ENCODE measurements around the gene ZKSCAN5. TPM values are rescaled to one million over a fixed set of nuclear protein-coding genes. Genes with fewer than 3 reads are reported as not detected.

The ZKSCAN5 gene
- total RNA-seq, 1 donor from 2014 or later = 15.3 TPM

Other genes starting within 250 kb of the ZKSCAN5 start
- 0.11 and 0.24 TPM in 2 replicates for gene MYH16, start 231.8 kb upstream of the ZKSCAN5 start, total RNA-seq
- gene ARPC1A, start 178.8 kb upstream of the ZKSCAN5 start, total RNA-seq = 185 and 198 TPM in 2 replicates
- gene ARPC1B, start 129.9 kb upstream of the ZKSCAN5 start, total RNA-seq = 170 and 175 TPM in 2 replicates
- 106 and 111 TPM in 2 replicates for gene PDAP1, start 96.1 kb upstream of the ZKSCAN5 start, total RNA-seq
- gene BUD31, start 95.7 kb upstream of the ZKSCAN5 start, total RNA-seq = 167 and 176 TPM in 2 replicates
- gene PTCD1, start 65.9 kb upstream of the ZKSCAN5 start, total RNA-seq = 5.8 and 7.4 TPM in 2 replicates
- 42.8 and 46.8 TPM in 2 replicates for gene CPSF4, start 65.7 kb upstream of the ZKSCAN5 start, total RNA-seq
- gene ATP5MF, start 38.5 kb upstream of the ZKSCAN5 start, total RNA-seq = 307 and 329 TPM in 2 replicates
- gene ZNF789, start 31.8 kb upstream of the ZKSCAN5 start, total RNA-seq = 18.3 and 21.7 TPM in 2 replicates
- gene ZNF394, start 4.4 kb upstream of the ZKSCAN5 start, total RNA-seq = 20.0 and 25.7 TPM in 2 replicates
- 4.7 TPM in 2 replicates for gene FAM200A, start 47.5 kb downstream of the ZKSCAN5 start, total RNA-seq
- gene ZNF655, start 54.0 kb downstream of the ZKSCAN5 start, total RNA-seq = 54.1 and 59.7 TPM in 2 replicates
- gene TMEM225B, start 93.6 kb downstream of the ZKSCAN5 start, total RNA-seq = 0.23 and 0.43 TPM in 2 replicates
- gene ZSCAN25, start 112.3 kb downstream of the ZKSCAN5 start, total RNA-seq = 13.3 and 14.6 TPM in 2 replicates
- gene CYP3A5, start 175.3 kb downstream of the ZKSCAN5 start, total RNA-seq = 0.07 TPM in 1 of 2 replicates, not detected in the other
- gene CYP3A7, start 230.5 kb downstream of the ZKSCAN5 start, total RNA-seq = not detected in 2 replicates

Data from astrocyte (in vitro differentiated cells and primary cell).